ENCODE measurements around the gene PLCL1. TPM values are rescaled to one million over a fixed set of nuclear protein-coding genes. Genes with fewer than 3 reads are reported as not detected.

Gene PLCL1
- total RNA-seq, 3 donors from 2014 or later, result 1.6 to 10.6 (median 2.0) TPM

DNA sequence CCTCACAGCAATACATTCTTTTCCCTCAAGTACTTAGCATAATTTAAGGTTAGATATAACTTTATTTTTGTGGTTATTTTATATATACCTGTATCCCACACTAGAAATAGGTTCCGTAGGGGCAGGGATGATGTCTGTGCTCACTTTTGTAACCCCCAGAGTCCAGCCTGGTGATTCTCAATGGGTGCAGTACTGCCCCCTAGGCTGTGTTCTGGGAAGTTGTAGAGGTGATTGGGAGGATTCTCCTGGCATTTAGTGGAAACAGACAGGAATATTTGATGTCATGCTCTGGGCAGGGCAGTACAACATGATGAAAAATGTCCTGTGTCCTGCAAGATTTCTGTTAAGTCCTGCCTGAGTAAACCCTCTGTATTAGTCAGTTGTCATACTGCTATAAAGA lies 333.3 kb downstream of the PLCL1 start:
- ATAC-seq (no peak), DNase-seq (no peak)
- H3K36me3 ChIP-seq (ENCODE audit: low read depth), result no peaks in the 10 kb centered on the region
- H3K9me3 ChIP-seq, result no peaks in the 10 kb centered on the region
- TF ChIP-seq, protein P1, sequence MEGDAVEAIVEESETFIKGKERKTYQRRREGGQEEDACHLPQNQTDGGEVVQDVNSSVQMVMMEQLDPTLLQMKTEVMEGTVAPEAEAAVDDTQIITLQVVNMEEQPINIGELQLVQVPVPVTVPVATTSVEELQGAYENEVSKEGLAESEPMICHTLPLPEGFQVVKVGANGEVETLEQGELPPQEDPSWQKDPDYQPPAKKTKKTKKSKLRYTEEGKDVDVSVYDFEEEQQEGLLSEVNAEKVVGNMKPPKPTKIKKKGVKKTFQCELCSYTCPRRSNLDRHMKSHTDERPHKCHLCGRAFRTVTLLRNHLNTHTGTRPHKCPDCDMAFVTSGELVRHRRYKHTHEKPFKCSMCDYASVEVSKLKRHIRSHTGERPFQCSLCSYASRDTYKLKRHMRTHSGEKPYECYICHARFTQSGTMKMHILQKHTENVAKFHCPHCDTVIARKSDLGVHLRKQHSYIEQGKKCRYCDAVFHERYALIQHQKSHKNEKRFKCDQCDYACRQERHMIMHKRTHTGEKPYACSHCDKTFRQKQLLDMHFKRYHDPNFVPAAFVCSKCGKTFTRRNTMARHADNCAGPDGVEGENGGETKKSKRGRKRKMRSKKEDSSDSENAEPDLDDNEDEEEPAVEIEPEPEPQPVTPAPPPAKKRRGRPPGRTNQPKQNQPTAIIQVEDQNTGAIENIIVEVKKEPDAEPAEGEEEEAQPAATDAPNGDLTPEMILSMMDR (IDR thresholded peaks at IDR 0.05), result no peak
- intact Hi-C loops (cut with DNase I, micrococcal nuclease), result no loop called here
- no peaks in the 10 kb centered on the region for H3K4me1 ChIP-seq (ENCODE audit: low read depth)
- H3K4me3 ChIP-seq, result no peak overlapping the region

DNA sequence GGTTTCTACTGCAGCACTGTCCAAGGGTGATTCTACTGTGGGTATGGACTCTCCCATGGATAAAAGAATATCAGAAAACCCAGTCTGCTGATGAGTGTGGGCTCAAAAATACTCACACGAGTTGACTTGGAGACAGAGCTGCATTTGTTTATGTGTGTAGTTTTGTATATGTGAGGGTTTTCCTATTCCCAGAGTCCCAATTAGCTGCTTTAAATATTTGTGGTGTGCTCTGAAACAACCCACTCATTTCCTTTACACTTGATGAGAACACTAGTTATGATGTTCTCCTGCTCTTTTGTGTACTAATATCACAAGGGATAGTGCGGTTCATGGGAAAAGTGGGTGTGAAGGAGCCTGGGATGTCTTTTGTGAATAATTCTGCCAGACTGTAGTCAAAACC lies 337.3 kb downstream of the PLCL1 start:
- H3K4me3 ChIP-seq, result no peak overlapping the region
- H3K4me1 ChIP-seq (ENCODE audit: low read depth), result no peaks in the 10 kb centered on the region
- intact Hi-C loops (cut with DNase I, micrococcal nuclease), result no loop called here
- H3K36me3 ChIP-seq (ENCODE audit: low read depth), result no peaks in the 10 kb centered on the region
- DNase-seq, result no peak
- H3K9me3 ChIP-seq, result no peaks in the 10 kb centered on the region
- no peak for ATAC-seq
- TF ChIP-seq, protein P1 (IDR thresholded peaks at IDR 0.05), result no peak

DNA sequence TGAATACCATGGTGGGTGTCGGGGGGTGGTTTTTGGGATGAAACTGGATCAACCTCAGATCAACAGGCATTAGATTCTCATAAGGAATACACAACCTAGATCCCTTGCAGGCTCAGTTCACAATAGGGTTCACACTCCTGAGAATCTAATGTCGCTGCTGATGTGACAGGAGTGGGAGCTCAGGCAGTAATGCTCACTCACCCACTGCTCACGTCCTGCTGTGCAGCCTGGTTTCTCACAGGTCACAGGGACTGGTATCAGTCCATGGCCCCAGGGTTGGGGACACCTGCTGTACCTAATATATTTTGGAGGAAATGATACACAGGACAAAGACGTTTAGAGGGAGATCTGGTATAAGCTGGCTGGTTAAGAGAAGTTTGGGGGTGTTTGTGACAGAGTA lies 338.8 kb downstream of the PLCL1 start:
- DNase-seq (no peak), ATAC-seq (no peak)
- Histone ChIP-seq H3K36me3 (ENCODE audit: low read depth) (no peaks in the 10 kb centered on the region), H3K4me3 (no peak overlapping the region), H3K9me3 (no peaks in the 10 kb centered on the region), H3K4me1 (ENCODE audit: low read depth) (no peaks in the 10 kb centered on the region)
- intact Hi-C loops (cut with DNase I, micrococcal nuclease), result no loop called here
- TF ChIP-seq, protein P1 (IDR thresholded peaks at IDR 0.05), result no peak

DNA sequence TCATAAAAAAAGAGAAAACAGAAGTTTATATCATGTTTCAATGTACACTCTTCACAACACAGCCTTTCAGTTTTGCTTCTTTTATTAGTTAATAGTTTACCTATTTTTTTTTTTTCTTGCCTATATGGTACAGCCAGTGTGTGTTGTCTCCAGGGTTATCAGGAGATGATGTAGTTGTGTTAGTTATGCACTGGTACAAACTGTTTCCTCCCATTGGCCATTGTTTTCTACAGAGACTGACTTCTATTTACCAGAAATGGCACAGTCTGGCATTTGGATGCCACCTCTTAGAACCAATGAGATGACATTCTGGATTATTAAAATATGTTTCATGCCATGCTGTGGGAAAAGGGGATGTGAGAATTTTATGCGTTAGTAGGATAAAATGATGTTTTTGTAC lies 339.4 kb downstream of the PLCL1 start:
- Histone ChIP-seq H3K9me3 (no peaks in the 10 kb centered on the region), H3K4me3 (no peak overlapping the region), H3K36me3 (ENCODE audit: low read depth) (no peaks in the 10 kb centered on the region), H3K4me1 (ENCODE audit: low read depth) (no peaks in the 10 kb centered on the region)
- no peak for DNase-seq
- intact Hi-C loops (cut with DNase I, micrococcal nuclease), result no loop called here
- TF ChIP-seq, protein P1 (IDR thresholded peaks at IDR 0.05), result no peak
- no peak for ATAC-seq

DNA sequence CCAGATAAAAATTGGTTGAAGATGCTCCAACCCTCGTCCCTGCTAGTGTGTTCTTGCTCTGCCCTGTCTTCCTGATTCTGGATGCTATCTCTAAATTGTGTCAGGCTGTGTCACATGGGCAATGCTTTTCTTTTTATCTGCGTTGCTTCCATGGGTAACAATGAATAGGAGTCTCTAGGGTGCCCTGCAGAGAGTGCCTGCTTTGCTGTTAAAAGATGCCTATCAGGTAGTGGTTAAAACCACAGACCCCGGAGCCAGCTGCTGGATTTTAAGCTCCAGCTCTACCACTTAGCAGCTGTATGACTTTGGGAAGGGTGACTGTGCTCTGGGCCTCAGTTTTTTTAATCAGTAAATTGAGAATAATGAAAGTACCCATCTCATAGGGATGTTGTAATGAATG lies 340.3 kb downstream of the PLCL1 start:
- H3K36me3 ChIP-seq (ENCODE audit: low read depth), result no peaks in the 10 kb centered on the region
- TF ChIP-seq, protein P1 (IDR thresholded peaks at IDR 0.05), result no peak

DNA sequence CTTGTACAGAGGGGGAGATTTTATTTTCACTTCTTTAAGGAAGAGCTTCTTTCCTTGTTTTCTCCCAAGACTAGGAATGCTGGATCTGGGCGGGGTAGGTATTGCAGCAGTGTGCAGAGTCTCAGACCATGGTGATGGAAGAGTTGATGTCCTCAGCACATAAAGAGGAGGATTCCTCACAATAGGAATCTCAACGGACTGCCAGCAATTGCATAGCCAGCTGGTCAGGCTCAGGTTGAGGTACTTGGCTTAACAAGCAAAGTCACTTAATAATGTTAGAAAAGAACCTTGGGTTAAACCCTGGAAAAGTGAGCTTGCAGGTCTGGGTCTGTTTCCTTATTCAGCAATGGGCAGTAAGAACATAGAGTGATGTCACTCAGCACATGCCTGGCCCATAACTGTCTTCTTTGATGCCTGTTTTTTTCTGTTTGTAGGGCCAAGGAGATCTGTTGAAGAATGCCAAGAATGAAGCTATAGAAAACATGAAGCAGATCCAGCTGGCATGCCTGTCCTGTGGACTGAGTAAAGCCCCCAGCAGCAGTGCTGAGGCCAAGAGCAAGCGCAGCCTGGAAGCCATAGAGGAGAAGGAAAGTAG lies 342.1 kb downstream of the PLCL1 start:
- TF ChIP-seq, protein P1 (IDR thresholded peaks at IDR 0.05), result no peak
- Histone ChIP-seq H3K4me1 (ENCODE audit: low read depth) (no peaks in the 10 kb centered on the region), H3K9me3 (no peaks in the 10 kb centered on the region), H3K4me3 (no peak overlapping the region), H3K36me3 (ENCODE audit: low read depth) (no peaks in the 10 kb centered on the region)
- ATAC-seq, result no peak
- intact Hi-C loops (cut with DNase I, micrococcal nuclease), result no loop called here
- no peak for DNase-seq

More for the DNA sequence above, 340.3 kb downstream of the PLCL1 start:
- Histone ChIP-seq H3K4me1 (ENCODE audit: low read depth) (no peaks in the 10 kb centered on the region), H3K9me3 (no peaks in the 10 kb centered on the region), H3K4me3 (no peak overlapping the region)
- ATAC-seq (no peak), DNase-seq (no peak)
- intact Hi-C loops (cut with DNase I, micrococcal nuclease), result no loop called here

Data from mucosa of descending colon (tissue), 3 donors.